GM12878 (cell line): ENCODE measurements around the gene TACR1. TPM values are rescaled to one million over a fixed set of nuclear protein-coding genes. Genes with fewer than 3 reads are reported as not detected.

Experiments
- ATAC-seq: fragments of 200-7000 bp; cut with Tn5 transposase; 3 replicates; pipeline ENCODE4 v1.9.1; 2020; ENCODE audit warnings: mild to moderate bottlenecking, moderate library complexity
- BruUV-seq: library from RNA; stranded (reverse); fragments of 400-500 nt; replicated peaks from 2 replicates; lab custom pipeline; 2021; lab: Mats Ljungman, UMichigan
- CTCF ChIA-PET: fragments of 300-600 bp; sonication (Branson Sonifier 250); formaldehyde crosslinking; extraction: SDS; loops from one replicate; lab custom pipeline; 2021; ENCODE audit warnings: inconsistent platforms; lab: Yijun Ruan, JAX
- POLR2A ChIA-PET: fragments of 350-600 bp; formaldehyde crosslinking; extraction: SDS; loops from one replicate; lab custom pipeline; 2021; ENCODE audit warnings: inconsistent platforms; lab: Charles Lee
- RAD21 ChIA-PET: fragments of 300-600 bp; sonication (Branson Sonifier 250); formaldehyde crosslinking; loops from one replicate; lab custom pipeline; 2023; ENCODE audit warnings: antibody characterized with exemption; ENCODE audit not compliant: unreplicated experiment; lab: Charles Lee
- SMC1A ChIA-PET: fragments of 300-600 bp; sonication (Branson Sonifier 250); formaldehyde crosslinking; loops from one replicate; lab custom pipeline; 2023; ENCODE audit not compliant: unreplicated experiment, uncharacterized antibody; lab: Charles Lee
- DNase-seq: peaks from one replicate; pipeline ENCODE4 v3.0.0-alpha.2; 2011; ENCODE audit warnings: low read depth, low spot score
- FAIRE-seq: peaks from 3 replicates; lab custom pipeline; 2011; peaks lifted over from hg19 to GRCh38; lab: Jason Lieb, UNC
- H2AFZ ChIP-seq: 2 replicates; pipeline ENCODE4 v1.6.0; 2011; ENCODE audit warnings: low read depth, low read length, control low read depth; ENCODE audit not compliant: control insufficient read depth
- H3K27ac ChIP-seq: 2 replicates; pipeline ENCODE4 v1.5.1; 2011; ENCODE audit warnings: control low read depth; ENCODE audit not compliant: control insufficient read depth, insufficient read depth
- H3K27me3 ChIP-seq, 2 experiments: replicated peaks in 1 of 2; 2 replicates each; pipeline versions ENCODE4 v1.6.0 to v1.6.1; 2011; ENCODE audit warnings: low read length in 1 of 2; ENCODE audit not compliant: control insufficient read depth in 2 of 2, insufficient read depth in 2 of 2
- H3K36me3 ChIP-seq, 2 experiments: 2 replicates each; pipeline ENCODE4 v1.5.1; 2011; ENCODE audit warnings: low read length in 1 of 2; ENCODE audit not compliant: control insufficient read depth in 2 of 2, insufficient read depth in 2 of 2
- H3K4me1 ChIP-seq: 2 replicates; pipeline ENCODE4 v1.6.1; 2011; ENCODE audit warnings: mild to moderate bottlenecking, low read length, moderate library complexity, mixed read lengths; ENCODE audit not compliant: control insufficient read depth, insufficient read depth
- H3K4me2 ChIP-seq: 2 replicates; pipeline ENCODE4 v1.6.0; 2011; ENCODE audit warnings: control low read depth; ENCODE audit not compliant: control insufficient read depth, insufficient read depth
- H3K4me3 ChIP-seq: fragments of 200-600 bp; sonication (generic); 2 replicates; pipeline ENCODE4 v1.5.1; 2016
- H3K79me2 ChIP-seq: 2 replicates; pipeline ENCODE4 v1.6.0; 2011; ENCODE audit warnings: low read length; ENCODE audit not compliant: control insufficient read depth, insufficient read depth
- H3K9ac ChIP-seq: 2 replicates; pipeline ENCODE4 v1.8.0; 2011; ENCODE audit warnings: low read length, control low read depth, mixed read lengths; ENCODE audit not compliant: control insufficient read depth, insufficient read depth
- H3K9me3 ChIP-seq: replicated peaks from 3 replicates; pipeline ENCODE4 v1.5.1; 2011; ENCODE audit warnings: mild to moderate bottlenecking, low read length; ENCODE audit not compliant: control insufficient read depth, insufficient read depth
- H4K20me1 ChIP-seq: 2 replicates; pipeline ENCODE4 v1.6.0; 2011; ENCODE audit not compliant: control insufficient read depth, insufficient read depth
- BACH1 ChIP-seq: fragments of 450-650 bp; IDR thresholded peaks from 2 replicates; pipeline ENCODE4 v1.6.1; 2017; ENCODE audit warnings: mild to moderate bottlenecking, borderline replicate concordance
- FOXM1 ChIP-seq: IDR thresholded peaks from 2 replicates; pipeline ENCODE4 v1.6.1; 2012; ENCODE audit warnings: low read depth, mild to moderate bottlenecking, inconsistent platforms, low read length, moderate library complexity
- GABPA ChIP-seq: IDR thresholded peaks from 2 replicates; pipeline ENCODE4 v1.6.1; 2014; ENCODE audit warnings: antibody characterized with exemption, low read depth, mild to moderate bottlenecking, inconsistent platforms
- HCFC1 ChIP-seq: fragments of 150-350 bp; IDR thresholded peaks from 2 replicates; pipeline ENCODE4 v1.6.1; 2014; ENCODE audit warnings: low read length
- KDM1A ChIP-seq: fragments of 200-600 bp; sonication (generic); IDR thresholded peaks from 2 replicates; pipeline ENCODE4 v1.6.1; 2016; ENCODE audit warnings: borderline replicate concordance
- NFYB ChIP-seq: IDR thresholded peaks from 2 replicates; pipeline ENCODE4 v1.6.1; 2011; ENCODE audit warnings: low read depth, mild to moderate bottlenecking, low read length, improper control_type of control experiment, moderate library complexity; ENCODE audit not compliant: insufficient read depth
- PAX8 ChIP-seq: fragments of 450-650 bp; IDR thresholded peaks from 2 replicates; pipeline ENCODE4 v1.6.1; 2017; ENCODE audit warnings: mild to moderate bottlenecking, moderate library complexity
- PKNOX1 ChIP-seq: fragments of 450-650 bp; IDR thresholded peaks from 2 replicates; pipeline ENCODE4 v1.6.1; 2016; ENCODE audit warnings: mild to moderate bottlenecking
- RCOR1 ChIP-seq: conservative IDR thresholded peaks from 2 replicates; pipeline ENCODE4 v1.6.1; 2012; ENCODE audit warnings: low read depth, low read length, improper control_type of control experiment
- SRF ChIP-seq, 2 experiments: IDR thresholded peaks; 2 replicates each; pipeline ENCODE4 v1.6.1; 2011; ENCODE audit warnings: low read depth in 2 of 2, low read length in 2 of 2, mild to moderate bottlenecking in 1 of 2, moderate library complexity in 1 of 2
- ZNF274 ChIP-seq: IDR thresholded peaks from one replicate; pipeline ENCODE4 v1.8.0; 2011; ENCODE audit not compliant: insufficient read length, insufficient read depth
- WGBS: methylation state at CpG from one replicate; pipeline ENCODE4 v1.1.6; 2016; ENCODE audit warnings: low lambda C conversion rate; ENCODE audit not compliant: insufficient replicate concordance, insufficient coverage; ENCODE audit errors: missing lambda C conversion rate; 5-methylcytosine and 5-hydroxymethylcytosine counted together
- in situ Hi-C: fragments of 300-500 bp; cut with MboI; formaldehyde crosslinking; loops from 9 replicates; pipeline ENCODE4 v1.14.3; 2018; ENCODE audit warnings: mixed read lengths
- intact Hi-C: fragments of 100-400 bp; cut with micrococcal nuclease; formaldehyde crosslinking; loops from one replicate; pipeline ENCODE4 v1.14.2; 2022; ENCODE audit not compliant: unreplicated experiment
- polyA plus RNA-seq, 11 experiments: library from polyadenylated mRNA; depleted of rRNA in 4 of 11; unstranded in 6 of 11; stranded (reverse) in 5 of 11; fragments of >200 nt; fragmentation: Nextera tagmentation in 4 of 11; fragmentation: Illumina TruSeq in 1 of 11; extraction: Ambion mirVana in 4 of 11; extraction: Trizol in 1 of 11; gene quantifications; 1 replicate in 1 of 11; 2 replicates in 10 of 11; pipeline versions ENCODE4 v1.2.1 to v1.2.3, GENCODE V29; 2011 to 2016; ENCODE audit warnings: inconsistent platforms in 2 of 11, missing spikeins in 2 of 11, low read depth in 1 of 11
- total RNA-seq, 4 experiments: library from RNA; depleted of rRNA in 3 of 4; stranded (reverse); fragments of >200 nt in 3 of 4; fragmentation: Illumina TruSeq in 1 of 4; extraction: Trizol in 1 of 4; gene quantifications; 2 replicates each; pipeline versions ENCODE4 v1.2.1 to v1.2.3, GENCODE V29; 2013 to 2021

TACR1 gene
- total and polyA plus RNA-seq, 10 of the 15 experiments (the other 5 are each of a cell fraction or from before 2014, with no cell fraction given): 0.04 to 1.4 (median 0.15) TPM

- TF ChIP-seq BACH1 (no peak), FOXM1 (no peak), NFYB (no peak), GABPA (no peak), PAX8 (no peak), KDM1A (no peak), RCOR1 (no peak), PKNOX1 (no peak), ZNF274 (no peak), SRF (IDR thresholded peaks at IDR 0.05; ENCODE audit: low read depth in 2 of 2, low read length in 2 of 2) (no peak), HCFC1 (no peak)
- no peaks in the 10 kb centered on the region for H3K27me3 ChIP-seq
- intact Hi-C loops (loop anchor here (5.0 kb wide), 1 partner anchor 560 kb away; no protein-coding TSS in a partner anchor), in situ Hi-C loops (loop anchor here (25.0 kb wide), 1 partner anchor 345 kb away; no protein-coding TSS in a partner anchor)
- no peak overlapping the region for H3K27ac ChIP-seq
- no peak overlapping the region for H3K4me3 ChIP-seq
- DNase-seq: no peak
- POLR2A ChIA-PET: interaction anchor here (1.0 kb wide), 1 partner anchor 277 kb away, joined by 3 read pairs; no protein-coding TSS in a partner anchor
- no peaks in the 10 kb centered on the region; the same call in 2 of the 3 replicates for H3K9me3 ChIP-seq
- FAIRE-seq: no peak
- no peak overlapping the region for H2AFZ ChIP-seq
- SMC1A ChIA-PET: interaction anchor here (0.8 to 5.3 kb wide), 6 partner anchors 11 to 399 kb away, joined by 3 to 92 read pairs (median 8); no protein-coding TSS in a partner anchor
- no peaks in the 10 kb centered on the region for H3K4me1 ChIP-seq
- BruUV-seq: no TSS peak
- no peaks in the 10 kb centered on the region for H3K36me3 ChIP-seq
- CTCF ChIA-PET: interaction anchor here (1.0 to 6.4 kb wide), 10 partner anchors 9 to 560 kb away, joined by 3 to 114 read pairs (median 12); partner anchors contain the start of gene TACR1
- H3K4me2 ChIP-seq: no peak overlapping the region
- no peaks in the 10 kb centered on the region for H3K79me2 ChIP-seq
- no peak overlapping the region for H3K9ac ChIP-seq
- RAD21 ChIA-PET: interaction anchor here (1.3 to 2.1 kb wide), 3 partner anchors 11 to 337 kb away, joined by 5 to 7 read pairs (median 5); no protein-coding TSS in a partner anchor
- H4K20me1 ChIP-seq: no peaks in the 10 kb centered on the region
- 83% methylated on average over 2 of the region's 2 CpGs for WGBS
- no peak for ATAC-seq
Observed at GRCh38 chr2:75067506-75067905, 131.8 kb downstream of the TACR1 start.
